Caco-2 (cell line): ENCODE data around the gene SEMA6D. TPM values are rescaled to one million over a fixed set of nuclear protein-coding genes. Genes with fewer than 3 reads are reported as not detected.

Experiments
- BruUV-seq: library from RNA; stranded (reverse); fragments of 400-500 nt; replicated peaks from 2 replicates; lab custom pipeline; 2021; lab: Mats Ljungman, UMichigan
- CTCF ChIA-PET: fragments of 300-600 bp; sonication (Branson Sonifier 250); formaldehyde crosslinking; loops from one replicate; lab custom pipeline; 2022; ENCODE audit warnings: antibody characterized with exemption; lab: Charles Lee
- POLR2A ChIA-PET: fragments of 300-600 bp; sonication (Branson Sonifier 250); formaldehyde crosslinking; loops from one replicate; lab custom pipeline; 2022; ENCODE audit warnings: antibody characterized with exemption; lab: Charles Lee
- DNase-seq, 2 experiments: peaks; one replicate each; pipeline versions ENCODE4 v3.0.0 to v3.0.0-alpha.2; 2020 to 2022
- H3K27me3 ChIP-seq: replicated peaks from 2 replicates; pipeline ENCODE4 v1.6.0; 2011; ENCODE audit warnings: low read length; ENCODE audit not compliant: control insufficient read depth, insufficient read depth
- H3K36me3 ChIP-seq: 2 replicates; pipeline ENCODE4 v1.5.1; 2011; ENCODE audit warnings: low read length; ENCODE audit not compliant: control insufficient read depth, insufficient read depth
- H3K4me1 ChIP-seq: fragments of 250-450 bp; sonication (Bioruptor Pico); 2 replicates; pipeline ENCODE4 v1.5.1; 2020; ENCODE audit warnings: mild to moderate bottlenecking
- H3K4me3 ChIP-seq: 2 replicates; pipeline ENCODE4 v1.5.1; 2011; ENCODE audit warnings: low read depth, mild to moderate bottlenecking, control low read depth, low read length
- H3K9me3 ChIP-seq: fragments of 250-450 bp; sonication (Bioruptor Pico); 2 replicates; pipeline ENCODE4 v1.5.1; 2020; ENCODE audit warnings: mild to moderate bottlenecking, moderate library complexity
- H3K27ac Mint-ChIP-seq: one replicate; pipeline ENCODE4 v1.8.0; 2022; ENCODE audit warnings: mixed read lengths; ENCODE audit not compliant: unreplicated experiment
- H3K27me3 Mint-ChIP-seq: one replicate; pipeline ENCODE4 v1.8.0; 2022; ENCODE audit warnings: mixed read lengths; ENCODE audit not compliant: insufficient read depth, unreplicated experiment
- H3K36me3 Mint-ChIP-seq: one replicate; pipeline ENCODE4 v1.8.0; 2022; ENCODE audit warnings: mild to moderate bottlenecking, mixed read lengths; ENCODE audit not compliant: insufficient read depth, unreplicated experiment
- H3K4me1 Mint-ChIP-seq: one replicate; pipeline ENCODE4 v1.8.0; 2022; ENCODE audit warnings: low read depth, mixed read lengths; ENCODE audit not compliant: unreplicated experiment
- H3K4me3 Mint-ChIP-seq: one replicate; pipeline ENCODE4 v1.8.0; 2022; ENCODE audit warnings: mild to moderate bottlenecking, moderate library complexity, mixed read lengths; ENCODE audit not compliant: unreplicated experiment
- H3K9me3 Mint-ChIP-seq: one replicate; pipeline ENCODE4 v1.8.0; 2022; ENCODE audit warnings: mixed read lengths; ENCODE audit not compliant: unreplicated experiment
- intact Hi-C: fragments of 100-400 bp; cut with micrococcal nuclease; formaldehyde crosslinking; loops from one replicate; pipeline ENCODE4 v1.10.0; 2022; ENCODE audit not compliant: unreplicated experiment
- total RNA-seq: library from RNA; stranded (reverse); gene quantifications from 2 replicates; pipeline ENCODE4 v1.2.3, GENCODE V29; 2022
- TF ChIP-seq, protein P1 (sequence below), 2 experiments: fragments of 200-600 bp in 1 of 2; IDR thresholded peaks; 1 replicate in 1 of 2; 2 replicates in 1 of 2; pipeline versions ENCODE4 v1.5.1 to v1.8.0; 2011 to 2022; ENCODE audit warnings: antibody characterized with exemption in 1 of 2, control low read depth in 1 of 2, inconsistent platforms in 1 of 2, low read depth in 1 of 2, low read length in 1 of 2, mild to moderate bottlenecking in 1 of 2, moderate library complexity in 1 of 2; ENCODE audit not compliant: insufficient read depth in 1 of 2, severe bottlenecking in 1 of 2, unreplicated experiment in 1 of 2

The SEMA6D gene
- total RNA-seq, 1 experiment from 2014 or later = 0.18 TPM

GRCh38 chr15:47750740-47751262 is 33.5 kb downstream of the SEMA6D start:
- Histone ChIP-seq H3K9me3 (peaks cover 8% of the 10 kb centered on the region), H3K27me3 (no peaks in the 10 kb centered on the region), H3K4me1 (no peaks in the 10 kb centered on the region), H3K36me3 (no peaks in the 10 kb centered on the region), H3K4me3 (no peak overlapping the region)
- CTCF ChIA-PET = no interaction called here
- no peaks in the 10 kb centered on the region for H3K36me3 Mint-ChIP-seq
- no peaks in the 10 kb centered on the region for H3K4me1 Mint-ChIP-seq
- no peak for DNase-seq
- no peaks in the 10 kb centered on the region for H3K27me3 Mint-ChIP-seq
- H3K9me3 Mint-ChIP-seq = peaks cover 35% of the 10 kb centered on the region
- BruUV-seq = no TSS peak
- TF ChIP-seq, protein P1, sequence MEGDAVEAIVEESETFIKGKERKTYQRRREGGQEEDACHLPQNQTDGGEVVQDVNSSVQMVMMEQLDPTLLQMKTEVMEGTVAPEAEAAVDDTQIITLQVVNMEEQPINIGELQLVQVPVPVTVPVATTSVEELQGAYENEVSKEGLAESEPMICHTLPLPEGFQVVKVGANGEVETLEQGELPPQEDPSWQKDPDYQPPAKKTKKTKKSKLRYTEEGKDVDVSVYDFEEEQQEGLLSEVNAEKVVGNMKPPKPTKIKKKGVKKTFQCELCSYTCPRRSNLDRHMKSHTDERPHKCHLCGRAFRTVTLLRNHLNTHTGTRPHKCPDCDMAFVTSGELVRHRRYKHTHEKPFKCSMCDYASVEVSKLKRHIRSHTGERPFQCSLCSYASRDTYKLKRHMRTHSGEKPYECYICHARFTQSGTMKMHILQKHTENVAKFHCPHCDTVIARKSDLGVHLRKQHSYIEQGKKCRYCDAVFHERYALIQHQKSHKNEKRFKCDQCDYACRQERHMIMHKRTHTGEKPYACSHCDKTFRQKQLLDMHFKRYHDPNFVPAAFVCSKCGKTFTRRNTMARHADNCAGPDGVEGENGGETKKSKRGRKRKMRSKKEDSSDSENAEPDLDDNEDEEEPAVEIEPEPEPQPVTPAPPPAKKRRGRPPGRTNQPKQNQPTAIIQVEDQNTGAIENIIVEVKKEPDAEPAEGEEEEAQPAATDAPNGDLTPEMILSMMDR (IDR thresholded peaks at IDR 0.05; ENCODE audit: insufficient read depth in 1 of 2, low read depth in 1 of 2, low read length in 1 of 2, severe bottlenecking in 1 of 2, unreplicated experiment in 1 of 2) = no peak
- POLR2A ChIA-PET = no interaction called here
- H3K27ac Mint-ChIP-seq = no peak overlapping the region
- intact Hi-C loops = no loop called here
- H3K4me3 Mint-ChIP-seq = no peak overlapping the region

DNA sequence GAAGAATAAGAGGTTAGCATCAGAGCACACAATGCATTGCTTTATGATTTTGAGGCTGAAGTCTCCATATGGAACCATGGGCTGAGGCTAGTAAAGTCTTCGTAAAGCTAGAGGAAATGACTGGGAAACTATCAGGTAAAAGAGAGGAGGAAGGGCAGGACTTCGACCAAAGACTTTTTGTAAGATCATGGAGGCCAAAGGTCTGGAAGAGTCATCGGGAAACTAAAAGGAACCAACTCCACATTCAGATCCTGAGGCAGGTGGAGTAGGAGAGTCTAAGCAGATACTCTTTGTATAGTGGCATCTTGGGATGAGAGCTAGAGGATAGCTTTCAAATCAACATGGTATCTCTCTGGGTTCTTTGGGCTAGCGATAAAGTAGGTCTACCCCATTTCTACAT is 36.3 kb downstream of the SEMA6D start:
- TF ChIP-seq, protein P1 (IDR thresholded peaks at IDR 0.05; ENCODE audit: insufficient read depth in 1 of 2, low read depth in 1 of 2, low read length in 1 of 2, severe bottlenecking in 1 of 2, unreplicated experiment in 1 of 2) = no peak
- no peak overlapping the region for H3K27ac Mint-ChIP-seq
- no peak for DNase-seq
- Histone ChIP-seq H3K36me3 (no peaks in the 10 kb centered on the region), H3K4me1 (no peaks in the 10 kb centered on the region), H3K4me3 (no peak overlapping the region), H3K27me3 (no peaks in the 10 kb centered on the region), H3K9me3 (peaks cover 8% of the 10 kb centered on the region)
- ChIA-PET CTCF (no interaction called here), POLR2A (no interaction called here)
- no peaks in the 10 kb centered on the region for H3K27me3 Mint-ChIP-seq
- intact Hi-C loops = no loop called here
- no peaks in the 10 kb centered on the region for H3K4me1 Mint-ChIP-seq
- H3K4me3 Mint-ChIP-seq = no peak overlapping the region
- no TSS peak for BruUV-seq
- H3K9me3 Mint-ChIP-seq = peaks cover 35% of the 10 kb centered on the region
- H3K36me3 Mint-ChIP-seq = no peaks in the 10 kb centered on the region

DNA sequence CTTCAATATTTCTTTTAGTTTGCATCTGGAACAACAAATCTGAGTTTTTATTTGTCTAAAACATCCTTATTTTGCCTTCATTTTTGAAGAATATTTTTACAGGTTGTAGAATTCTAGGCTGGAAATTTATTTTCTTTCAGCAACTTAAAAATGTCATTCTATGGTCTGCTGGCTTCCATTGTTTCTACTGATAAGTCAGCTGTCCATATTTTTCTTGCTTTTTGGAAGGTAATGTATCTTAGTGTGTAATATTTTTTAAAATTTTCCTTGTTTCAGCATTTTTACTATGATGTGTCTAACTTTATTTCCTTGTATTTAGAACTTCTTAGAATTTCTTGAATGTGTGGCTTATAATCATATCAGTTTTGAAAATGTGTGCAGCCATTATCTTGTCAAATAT is 37.0 kb downstream of the SEMA6D start:
- no peak overlapping the region for H3K4me3 ChIP-seq
- BruUV-seq = no TSS peak
- H3K9me3 ChIP-seq = peaks cover 8% of the 10 kb centered on the region
- Mint-ChIP-seq H3K4me1 (no peaks in the 10 kb centered on the region), H3K36me3 (no peaks in the 10 kb centered on the region), H3K27me3 (no peaks in the 10 kb centered on the region), H3K4me3 (no peak overlapping the region), H3K27ac (no peak overlapping the region), H3K9me3 (peaks cover 35% of the 10 kb centered on the region)
- H3K36me3 ChIP-seq = no peaks in the 10 kb centered on the region
- TF ChIP-seq, protein P1 (IDR thresholded peaks at IDR 0.05; ENCODE audit: insufficient read depth in 1 of 2, low read depth in 1 of 2, low read length in 1 of 2, severe bottlenecking in 1 of 2, unreplicated experiment in 1 of 2) = no peak
- intact Hi-C loops = no loop called here
- no peak for DNase-seq
- ChIA-PET POLR2A (no interaction called here), CTCF (no interaction called here)
- H3K4me1 ChIP-seq = no peaks in the 10 kb centered on the region
- H3K27me3 ChIP-seq = no peaks in the 10 kb centered on the region
